GM21576 (cell line): Measurements from ENCODE around the gene LCN2.
"Not testable (repeated sequence)": the region's sequence is repeated elsewhere in the genome, so short reads cannot be mapped to it uniquely, and the experiment has no call there.

Source experiments
- ATAC-seq: cut with Tn5 transposase; IDR thresholded peaks from one replicate; pipeline ENCODE4 v1.9.1; 2021; ENCODE audit warnings: mild to moderate bottlenecking, moderate library complexity; ENCODE audit not compliant: unreplicated experiment

The LCN2 gene

GRCh38 chr9:128149001-128149701 is at the start of gene LCN2:
Gene LCN2, plus strand, starts transcription at chr9:128149453. Its CDS starts 73 bp downstream, at chr9:128149526.
- no peak for ATAC-seq

- no peak for ATAC-seq
Observed at GRCh38 chr9:128099932-128100491, 49.2 kb upstream of the LCN2 start.

- ATAC-seq: no peak
Observed at GRCh38 chr9:128100581-128100980, 48.7 kb upstream of the LCN2 start.

- no peak for ATAC-seq
Observed at GRCh38 chr9:128101231-128101661, 48.0 kb upstream of the LCN2 start.

GRCh38 chr9:128101690-128102089 is 47.6 kb upstream of the LCN2 start:
- ATAC-seq: no peak

- no peak for ATAC-seq
Observed at GRCh38 chr9:128102196-128102595, 47.1 kb upstream of the LCN2 start.

GRCh38 chr9:128102861-128103588 is 46.2 kb upstream of the LCN2 start:
- no peak for ATAC-seq

- no peak for ATAC-seq
Observed at GRCh38 chr9:128103589-128103962, 45.7 kb upstream of the LCN2 start.

GRCh38 chr9:128104171-128104618 is 45.1 kb upstream of the LCN2 start:
- ATAC-seq: no peak

- ATAC-seq: no peak
Observed at GRCh38 chr9:128105538-128106175, 43.6 kb upstream of the LCN2 start.

- no peak for ATAC-seq
Observed at GRCh38 chr9:128106181-128106939, 42.9 kb upstream of the LCN2 start.

GRCh38 chr9:128106940-128107467 is 42.2 kb upstream of the LCN2 start:
- ATAC-seq: no peak

GRCh38 chr9:128107468-128108268 is 41.6 kb upstream of the LCN2 start:
- ATAC-seq: no peak

GRCh38 chr9:128108269-128109049 is 40.8 kb upstream of the LCN2 start:
- no peak for ATAC-seq

- ATAC-seq: no peak
Observed at GRCh38 chr9:128109050-128109709, 40.1 kb upstream of the LCN2 start.

- ATAC-seq: not testable (repeated sequence)
Observed at GRCh38 chr9:128111726-128112125, 37.5 kb upstream of the LCN2 start.

- no peak for ATAC-seq
Observed at GRCh38 chr9:128113526-128114325, 35.5 kb upstream of the LCN2 start.
